K562 (cell line): ENCODE results near the gene OSBP2. TPM values are rescaled to one million over a fixed set of nuclear protein-coding genes. Genes with fewer than 3 reads are reported as not detected.

Source experiments
- NR2C2 ChIP-seq, 2 experiments: fragments of 200-800 bp in 1 of 2; sonication (Bioruptor generic) in 1 of 2; sonication (generic) in 1 of 2; formaldehyde crosslinking in 1 of 2; IDR thresholded peaks; 2 replicates each; pipeline versions ENCODE4 v1.6.1 to v1.8.0; 2016 to 2022; ENCODE audit warnings: mild to moderate bottlenecking in 1 of 2, missing compliant biosample characterization in 1 of 2, missing genetic modification characterization in 1 of 2, missing genetic modification reagents in 1 of 2
- polyA plus RNA-seq, 8 experiments: library from polyadenylated mRNA; depleted of rRNA in 4 of 8; stranded (reverse) in 5 of 8; unstranded in 3 of 8; fragments of >200 nt; fragmentation: Nextera tagmentation in 2 of 8; fragmentation: Illumina TruSeq in 1 of 8; extraction: Ambion mirVana in 2 of 8; extraction: Trizol in 1 of 8; gene quantifications; 2 replicates each; pipeline versions ENCODE4 v1.2.1 to v1.2.3, GENCODE V29; 2011 to 2014; ENCODE audit warnings: inconsistent platforms in 1 of 8, missing spikeins in 1 of 8
- total RNA-seq, 7 experiments: library from RNA; depleted of rRNA in 6 of 7; stranded (reverse); fragments of >200 nt in 6 of 7; fragmentation: Illumina TruSeq in 2 of 7; extraction: Trizol in 2 of 7; gene quantifications; 2 replicates each; pipeline versions ENCODE4 v1.2.1 to v1.2.3, GENCODE V29; 2011 to 2021; ENCODE audit warnings: low replicate concordance in 1 of 7
- TF ChIP-seq, protein P1 (sequence below): sonication (generic); formaldehyde crosslinking; IDR thresholded peaks from 2 replicates; pipeline ENCODE4 v1.8.1; 2023; ENCODE audit warnings: mild to moderate bottlenecking, missing genetic modification reagents
- TF ChIP-seq, protein P2 (sequence below), 2 experiments: fragments of 450-650 bp; IDR thresholded peaks; 2 replicates each; pipeline ENCODE4 v1.6.1; 2018; ENCODE audit warnings: mild to moderate bottlenecking in 2 of 2, low read depth in 1 of 2; ENCODE audit not compliant: partially characterized antibody in 2 of 2

OSBP2 gene
- total and polyA plus RNA-seq, 9 of the 15 experiments (the other 6 are each of a cell fraction or from before 2014, with no cell fraction given): 0.52 to 29.5 (median 21.6) TPM

DNA sequence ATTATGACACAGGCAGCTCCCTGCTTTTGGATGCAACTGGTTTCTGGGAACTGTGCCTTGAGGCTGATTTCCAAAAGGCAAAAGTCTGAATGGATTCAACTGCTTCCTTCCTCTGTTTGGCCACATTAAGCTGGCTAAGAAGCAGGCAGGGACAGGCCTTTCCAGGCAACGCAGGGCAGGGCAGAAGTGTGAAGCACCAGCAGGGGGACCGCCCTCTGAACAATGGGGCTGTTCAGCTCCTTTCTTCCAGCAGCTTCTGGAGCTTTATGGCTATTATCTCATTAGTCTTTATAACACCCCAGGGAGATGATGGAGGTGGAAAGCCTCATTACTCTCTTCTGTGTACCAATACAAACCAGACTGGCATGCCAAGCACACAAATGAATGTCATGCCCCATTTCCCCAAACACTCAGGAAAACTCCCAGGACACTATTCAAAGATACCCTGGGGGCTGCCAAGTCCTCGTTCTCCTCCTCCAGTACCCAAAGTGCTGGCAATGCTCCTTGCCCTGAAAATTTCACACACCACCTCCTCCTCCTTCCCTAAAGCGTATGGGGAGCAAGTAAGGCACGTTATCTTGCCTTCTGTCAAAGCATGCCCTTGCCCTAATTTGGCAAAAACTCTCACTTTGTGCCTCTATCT, 252.6 kb downstream of the OSBP2 start (continued):
- TF ChIP-seq, protein P1, sequence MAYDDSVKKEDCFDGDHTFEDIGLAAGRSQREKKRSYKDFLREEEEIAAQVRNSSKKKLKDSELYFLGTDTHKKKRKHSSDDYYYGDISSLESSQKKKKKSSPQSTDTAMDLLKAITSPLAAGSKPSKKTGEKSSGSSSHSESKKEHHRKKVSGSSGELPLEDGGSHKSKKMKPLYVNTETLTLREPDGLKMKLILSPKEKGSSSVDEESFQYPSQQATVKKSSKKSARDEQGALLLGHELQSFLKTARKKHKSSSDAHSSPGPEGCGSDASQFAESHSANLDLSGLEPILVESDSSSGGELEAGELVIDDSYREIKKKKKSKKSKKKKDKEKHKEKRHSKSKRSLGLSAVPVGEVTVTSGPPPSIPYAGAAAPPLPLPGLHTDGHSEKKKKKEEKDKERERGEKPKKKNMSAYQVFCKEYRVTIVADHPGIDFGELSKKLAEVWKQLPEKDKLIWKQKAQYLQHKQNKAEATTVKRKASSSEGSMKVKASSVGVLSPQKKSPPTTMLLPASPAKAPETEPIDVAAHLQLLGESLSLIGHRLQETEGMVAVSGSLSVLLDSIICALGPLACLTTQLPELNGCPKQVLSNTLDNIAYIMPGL (CRISPR knock-in tag): no peak
- TF ChIP-seq, protein P2, sequence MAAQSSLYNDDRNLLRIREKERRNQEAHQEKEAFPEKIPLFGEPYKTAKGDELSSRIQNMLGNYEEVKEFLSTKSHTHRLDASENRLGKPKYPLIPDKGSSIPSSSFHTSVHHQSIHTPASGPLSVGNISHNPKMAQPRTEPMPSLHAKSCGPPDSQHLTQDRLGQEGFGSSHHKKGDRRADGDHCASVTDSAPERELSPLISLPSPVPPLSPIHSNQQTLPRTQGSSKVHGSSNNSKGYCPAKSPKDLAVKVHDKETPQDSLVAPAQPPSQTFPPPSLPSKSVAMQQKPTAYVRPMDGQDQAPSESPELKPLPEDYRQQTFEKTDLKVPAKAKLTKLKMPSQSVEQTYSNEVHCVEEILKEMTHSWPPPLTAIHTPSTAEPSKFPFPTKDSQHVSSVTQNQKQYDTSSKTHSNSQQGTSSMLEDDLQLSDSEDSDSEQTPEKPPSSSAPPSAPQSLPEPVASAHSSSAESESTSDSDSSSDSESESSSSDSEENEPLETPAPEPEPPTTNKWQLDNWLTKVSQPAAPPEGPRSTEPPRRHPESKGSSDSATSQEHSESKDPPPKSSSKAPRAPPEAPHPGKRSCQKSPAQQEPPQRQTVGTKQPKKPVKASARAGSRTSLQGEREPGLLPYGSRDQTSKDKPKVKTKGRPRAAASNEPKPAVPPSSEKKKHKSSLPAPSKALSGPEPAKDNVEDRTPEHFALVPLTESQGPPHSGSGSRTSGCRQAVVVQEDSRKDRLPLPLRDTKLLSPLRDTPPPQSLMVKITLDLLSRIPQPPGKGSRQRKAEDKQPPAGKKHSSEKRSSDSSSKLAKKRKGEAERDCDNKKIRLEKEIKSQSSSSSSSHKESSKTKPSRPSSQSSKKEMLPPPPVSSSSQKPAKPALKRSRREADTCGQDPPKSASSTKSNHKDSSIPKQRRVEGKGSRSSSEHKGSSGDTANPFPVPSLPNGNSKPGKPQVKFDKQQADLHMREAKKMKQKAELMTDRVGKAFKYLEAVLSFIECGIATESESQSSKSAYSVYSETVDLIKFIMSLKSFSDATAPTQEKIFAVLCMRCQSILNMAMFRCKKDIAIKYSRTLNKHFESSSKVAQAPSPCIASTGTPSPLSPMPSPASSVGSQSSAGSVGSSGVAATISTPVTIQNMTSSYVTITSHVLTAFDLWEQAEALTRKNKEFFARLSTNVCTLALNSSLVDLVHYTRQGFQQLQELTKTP (IDR thresholded peaks at IDR 0.05; ENCODE audit: low read depth in 1 of 2, partially characterized antibody in 2 of 2): no peak
- no peak for TF ChIP-seq NR2C2 (CRISPR knock-in tag; IDR thresholded peaks at IDR 0.05)
- TF ChIP-seq NR2C2 (tag; IDR thresholded peaks at IDR 0.05): no peak
